ENCODE measurements around the gene USP17L11.
"Not testable (repeated sequence)": the region's sequence is repeated elsewhere in the genome, so short reads cannot be mapped to it uniquely, and the experiment has no call there.

- TF ChIP-seq, protein P1, sequence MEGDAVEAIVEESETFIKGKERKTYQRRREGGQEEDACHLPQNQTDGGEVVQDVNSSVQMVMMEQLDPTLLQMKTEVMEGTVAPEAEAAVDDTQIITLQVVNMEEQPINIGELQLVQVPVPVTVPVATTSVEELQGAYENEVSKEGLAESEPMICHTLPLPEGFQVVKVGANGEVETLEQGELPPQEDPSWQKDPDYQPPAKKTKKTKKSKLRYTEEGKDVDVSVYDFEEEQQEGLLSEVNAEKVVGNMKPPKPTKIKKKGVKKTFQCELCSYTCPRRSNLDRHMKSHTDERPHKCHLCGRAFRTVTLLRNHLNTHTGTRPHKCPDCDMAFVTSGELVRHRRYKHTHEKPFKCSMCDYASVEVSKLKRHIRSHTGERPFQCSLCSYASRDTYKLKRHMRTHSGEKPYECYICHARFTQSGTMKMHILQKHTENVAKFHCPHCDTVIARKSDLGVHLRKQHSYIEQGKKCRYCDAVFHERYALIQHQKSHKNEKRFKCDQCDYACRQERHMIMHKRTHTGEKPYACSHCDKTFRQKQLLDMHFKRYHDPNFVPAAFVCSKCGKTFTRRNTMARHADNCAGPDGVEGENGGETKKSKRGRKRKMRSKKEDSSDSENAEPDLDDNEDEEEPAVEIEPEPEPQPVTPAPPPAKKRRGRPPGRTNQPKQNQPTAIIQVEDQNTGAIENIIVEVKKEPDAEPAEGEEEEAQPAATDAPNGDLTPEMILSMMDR (IDR thresholded peaks at IDR 0.05) = not testable (repeated sequence)
- not testable (repeated sequence) for TF ChIP-seq POLR2A (IDR thresholded peaks at IDR 0.05)
These were observed 45.3 kb upstream of the USP17L11 start, which contains the start of gene FAM90A26 for GRCh38 chr4:9169791-9170459.

All from stomach (tissue), 4 donors.